WTC11 (cell line): ENCODE data around the gene DNAH5. TPM values are rescaled to one million over a fixed set of nuclear protein-coding genes. Genes with fewer than 3 reads are reported as not detected.

Experiments used
- ATAC-seq: fragments of 200-7000 bp; cut with Tn5 transposase; 2 replicates; pipeline ENCODE4 v1.10.0; 2021; ENCODE audit warnings: mild to moderate bottlenecking, moderate library complexity
- CTCF ChIA-PET: fragments of 300-600 bp; sonication (Branson Sonifier 250); formaldehyde crosslinking; loops from one replicate; lab custom pipeline; 2021; ENCODE audit warnings: antibody characterized with exemption; lab: Charles Lee
- POLR2A ChIA-PET: fragments of 350-600 bp; sonication (Branson Sonifier 250); formaldehyde crosslinking; loops from one replicate; lab custom pipeline; 2021; ENCODE audit warnings: antibody characterized with exemption; lab: Charles Lee
- DNase-seq: peaks from one replicate; pipeline ENCODE4 v3.0.0; 2021; ENCODE audit warnings: low spot score
- H3K27ac Mint-ChIP-seq: 2 replicates; pipeline ENCODE4 v1.8.0; 2021; ENCODE audit warnings: mixed read lengths
- H3K27me3 Mint-ChIP-seq: 2 replicates; pipeline ENCODE4 v1.8.0; 2021; ENCODE audit warnings: low read depth, mild to moderate bottlenecking, moderate library complexity, mixed read lengths
- H3K36me3 Mint-ChIP-seq: 2 replicates; pipeline ENCODE4 v1.8.0; 2021; ENCODE audit warnings: mixed read lengths
- H3K4me1 Mint-ChIP-seq: 2 replicates; pipeline ENCODE4 v1.8.0; 2022; ENCODE audit warnings: mixed read lengths
- H3K4me3 Mint-ChIP-seq: 2 replicates; pipeline ENCODE4 v1.8.0; 2021; ENCODE audit warnings: mild to moderate bottlenecking, moderate library complexity, mixed read lengths
- H3K9me3 Mint-ChIP-seq: 2 replicates; pipeline ENCODE4 v1.8.0; 2021; ENCODE audit warnings: mixed read lengths
- AFF4 ChIP-seq: sonication (generic); formaldehyde crosslinking; IDR thresholded peaks from 2 replicates; pipeline ENCODE4 v1.8.1; 2023; ENCODE audit warnings: mild to moderate bottlenecking, missing genetic modification reagents, borderline replicate concordance
- ATF1 ChIP-seq: sonication (generic); formaldehyde crosslinking; IDR thresholded peaks from 2 replicates; pipeline ENCODE4 v1.8.1; 2023; ENCODE audit warnings: mild to moderate bottlenecking, moderate library complexity, missing genetic modification reagents
- CREM ChIP-seq: sonication (generic); formaldehyde crosslinking; IDR thresholded peaks from 2 replicates; pipeline ENCODE4 v1.8.1; 2022; ENCODE audit warnings: mild to moderate bottlenecking, missing genetic modification reagents, moderate library complexity
- E2F4 ChIP-seq: sonication (generic); formaldehyde crosslinking; IDR thresholded peaks from 2 replicates; pipeline ENCODE4 v1.8.1; 2022; ENCODE audit warnings: low read depth, mild to moderate bottlenecking, moderate library complexity, missing genetic modification reagents, borderline replicate concordance
- ESRRA ChIP-seq: sonication (generic); formaldehyde crosslinking; IDR thresholded peaks from 2 replicates; pipeline ENCODE4 v1.8.1; 2022; ENCODE audit warnings: mild to moderate bottlenecking, missing genetic modification reagents, borderline replicate concordance
- FOXJ3 ChIP-seq: sonication (generic); formaldehyde crosslinking; IDR thresholded peaks from 2 replicates; pipeline ENCODE4 v1.9.0; 2021; ENCODE audit warnings: missing genetic modification reagents, mild to moderate bottlenecking, borderline replicate concordance
- IRF2 ChIP-seq: sonication (generic); formaldehyde crosslinking; IDR thresholded peaks from 2 replicates; pipeline ENCODE4 v1.8.0; 2022; ENCODE audit warnings: low read depth, missing genetic modification reagents, borderline replicate concordance
- MLX ChIP-seq: sonication (generic); formaldehyde crosslinking; IDR thresholded peaks from 2 replicates; pipeline ENCODE4 v1.8.1; 2023; ENCODE audit warnings: mild to moderate bottlenecking, missing genetic modification reagents, moderate library complexity
- MYBL2 ChIP-seq: sonication (generic); formaldehyde crosslinking; IDR thresholded peaks from 2 replicates; pipeline ENCODE4 v1.8.1; 2023; ENCODE audit warnings: mild to moderate bottlenecking, moderate library complexity, missing genetic modification reagents
- NR2C2 ChIP-seq: sonication (generic); formaldehyde crosslinking; IDR thresholded peaks from 2 replicates; pipeline ENCODE4 v1.8.0; 2022; ENCODE audit warnings: mild to moderate bottlenecking, missing genetic modification reagents
- OVOL2 ChIP-seq: fragments of 250-450 bp; sonication (Bioruptor Pico); IDR thresholded peaks from 2 replicates; pipeline ENCODE4 v1.9.0; 2021; ENCODE audit warnings: mild to moderate bottlenecking, borderline replicate concordance
- RORB ChIP-seq: fragments of 250-450 bp; sonication (Bioruptor Pico); IDR thresholded peaks from 2 replicates; pipeline ENCODE4 v1.9.0; 2021; ENCODE audit warnings: mild to moderate bottlenecking
- USF1 ChIP-seq: sonication (generic); formaldehyde crosslinking; IDR thresholded peaks from 2 replicates; pipeline ENCODE4 v1.8.0; 2022; ENCODE audit warnings: mild to moderate bottlenecking, missing genetic modification reagents
- ZMAT4 ChIP-seq: fragments of 250-450 bp; sonication (Bioruptor Pico); IDR thresholded peaks from 2 replicates; pipeline ENCODE4 v1.9.0; 2021; ENCODE audit warnings: mild to moderate bottlenecking
- ZNF138 ChIP-seq: sonication (generic); formaldehyde crosslinking; conservative IDR thresholded peaks from 2 replicates; pipeline ENCODE4 v1.8.1; 2022; ENCODE audit warnings: mild to moderate bottlenecking, moderate library complexity, missing genetic modification reagents
- ZNF232 ChIP-seq: sonication (generic); formaldehyde crosslinking; IDR thresholded peaks from 2 replicates; pipeline ENCODE4 v1.8.0; 2022; ENCODE audit warnings: mild to moderate bottlenecking, missing genetic modification reagents
- total RNA-seq: library from RNA; stranded (reverse); gene quantifications from 3 replicates; pipeline ENCODE4 v1.2.3, GENCODE V29; 2021
- TF ChIP-seq, protein P1 (sequence below): sonication (generic); formaldehyde crosslinking; IDR thresholded peaks from 2 replicates; pipeline ENCODE4 v1.8.1; 2023; ENCODE audit warnings: mild to moderate bottlenecking, missing genetic modification reagents, moderate library complexity
- TF ChIP-seq, protein P2 (sequence below): sonication (generic); formaldehyde crosslinking; IDR thresholded peaks from 2 replicates; pipeline ENCODE4 v1.8.0; 2023; ENCODE audit warnings: missing genetic modification reagents, mild to moderate bottlenecking, borderline replicate concordance
- TF ChIP-seq, protein P3 (sequence below): fragments of 250-450 bp; sonication (Bioruptor Pico); IDR thresholded peaks from 2 replicates; pipeline ENCODE4 v1.9.0; 2021; ENCODE audit warnings: mild to moderate bottlenecking, borderline replicate concordance

Gene DNAH5
- total RNA-seq, 1 experiment from 2014 or later: 0.35 TPM

GRCh38 chr5:13955896-13956295, 11.4 kb upstream of the DNAH5 start:
- ATAC-seq: no peak
- no peaks in the 10 kb centered on the region for H3K36me3 Mint-ChIP-seq
- DNase-seq: no peak
- no peak for TF ChIP-seq ZNF138 (CRISPR knock-in tag)
- TF ChIP-seq IRF2 (CRISPR knock-in tag): no peak
- TF ChIP-seq, protein P1, sequence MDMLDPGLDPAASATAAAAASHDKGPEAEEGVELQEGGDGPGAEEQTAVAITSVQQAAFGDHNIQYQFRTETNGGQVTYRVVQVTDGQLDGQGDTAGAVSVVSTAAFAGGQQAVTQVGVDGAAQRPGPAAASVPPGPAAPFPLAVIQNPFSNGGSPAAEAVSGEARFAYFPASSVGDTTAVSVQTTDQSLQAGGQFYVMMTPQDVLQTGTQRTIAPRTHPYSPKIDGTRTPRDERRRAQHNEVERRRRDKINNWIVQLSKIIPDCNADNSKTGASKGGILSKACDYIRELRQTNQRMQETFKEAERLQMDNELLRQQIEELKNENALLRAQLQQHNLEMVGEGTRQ (CRISPR knock-in tag): no peak
- no peak for TF ChIP-seq ESRRA (CRISPR knock-in tag)
- TF ChIP-seq MLX (CRISPR knock-in tag): no peak
- no peak for TF ChIP-seq E2F4 (CRISPR knock-in tag)
- TF ChIP-seq, protein P2, sequence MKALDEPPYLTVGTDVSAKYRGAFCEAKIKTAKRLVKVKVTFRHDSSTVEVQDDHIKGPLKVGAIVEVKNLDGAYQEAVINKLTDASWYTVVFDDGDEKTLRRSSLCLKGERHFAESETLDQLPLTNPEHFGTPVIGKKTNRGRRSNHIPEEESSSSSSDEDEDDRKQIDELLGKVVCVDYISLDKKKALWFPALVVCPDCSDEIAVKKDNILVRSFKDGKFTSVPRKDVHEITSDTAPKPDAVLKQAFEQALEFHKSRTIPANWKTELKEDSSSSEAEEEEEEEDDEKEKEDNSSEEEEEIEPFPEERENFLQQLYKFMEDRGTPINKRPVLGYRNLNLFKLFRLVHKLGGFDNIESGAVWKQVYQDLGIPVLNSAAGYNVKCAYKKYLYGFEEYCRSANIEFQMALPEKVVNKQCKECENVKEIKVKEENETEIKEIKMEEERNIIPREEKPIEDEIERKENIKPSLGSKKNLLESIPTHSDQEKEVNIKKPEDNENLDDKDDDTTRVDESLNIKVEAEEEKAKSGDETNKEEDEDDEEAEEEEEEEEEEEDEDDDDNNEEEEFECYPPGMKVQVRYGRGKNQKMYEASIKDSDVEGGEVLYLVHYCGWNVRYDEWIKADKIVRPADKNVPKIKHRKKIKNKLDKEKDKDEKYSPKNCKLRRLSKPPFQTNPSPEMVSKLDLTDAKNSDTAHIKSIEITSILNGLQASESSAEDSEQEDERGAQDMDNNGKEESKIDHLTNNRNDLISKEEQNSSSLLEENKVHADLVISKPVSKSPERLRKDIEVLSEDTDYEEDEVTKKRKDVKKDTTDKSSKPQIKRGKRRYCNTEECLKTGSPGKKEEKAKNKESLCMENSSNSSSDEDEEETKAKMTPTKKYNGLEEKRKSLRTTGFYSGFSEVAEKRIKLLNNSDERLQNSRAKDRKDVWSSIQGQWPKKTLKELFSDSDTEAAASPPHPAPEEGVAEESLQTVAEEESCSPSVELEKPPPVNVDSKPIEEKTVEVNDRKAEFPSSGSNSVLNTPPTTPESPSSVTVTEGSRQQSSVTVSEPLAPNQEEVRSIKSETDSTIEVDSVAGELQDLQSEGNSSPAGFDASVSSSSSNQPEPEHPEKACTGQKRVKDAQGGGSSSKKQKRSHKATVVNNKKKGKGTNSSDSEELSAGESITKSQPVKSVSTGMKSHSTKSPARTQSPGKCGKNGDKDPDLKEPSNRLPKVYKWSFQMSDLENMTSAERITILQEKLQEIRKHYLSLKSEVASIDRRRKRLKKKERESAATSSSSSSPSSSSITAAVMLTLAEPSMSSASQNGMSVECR (CRISPR knock-in tag): no peak
- no peak for TF ChIP-seq FOXJ3 (CRISPR knock-in tag)
- TF ChIP-seq NR2C2 (CRISPR knock-in tag): no peak
- no peak for TF ChIP-seq MYBL2 (CRISPR knock-in tag)
- no peak for TF ChIP-seq ZMAT4 (CRISPR knock-in tag)
- no peak for TF ChIP-seq CREM (CRISPR knock-in tag)
- no peak for TF ChIP-seq AFF4 (CRISPR knock-in tag)
- TF ChIP-seq ATF1 (CRISPR knock-in tag): no peak
- no peak for TF ChIP-seq ZNF232 (CRISPR knock-in tag)
- no peak for TF ChIP-seq RORB (CRISPR knock-in tag)
- TF ChIP-seq, protein P3, sequence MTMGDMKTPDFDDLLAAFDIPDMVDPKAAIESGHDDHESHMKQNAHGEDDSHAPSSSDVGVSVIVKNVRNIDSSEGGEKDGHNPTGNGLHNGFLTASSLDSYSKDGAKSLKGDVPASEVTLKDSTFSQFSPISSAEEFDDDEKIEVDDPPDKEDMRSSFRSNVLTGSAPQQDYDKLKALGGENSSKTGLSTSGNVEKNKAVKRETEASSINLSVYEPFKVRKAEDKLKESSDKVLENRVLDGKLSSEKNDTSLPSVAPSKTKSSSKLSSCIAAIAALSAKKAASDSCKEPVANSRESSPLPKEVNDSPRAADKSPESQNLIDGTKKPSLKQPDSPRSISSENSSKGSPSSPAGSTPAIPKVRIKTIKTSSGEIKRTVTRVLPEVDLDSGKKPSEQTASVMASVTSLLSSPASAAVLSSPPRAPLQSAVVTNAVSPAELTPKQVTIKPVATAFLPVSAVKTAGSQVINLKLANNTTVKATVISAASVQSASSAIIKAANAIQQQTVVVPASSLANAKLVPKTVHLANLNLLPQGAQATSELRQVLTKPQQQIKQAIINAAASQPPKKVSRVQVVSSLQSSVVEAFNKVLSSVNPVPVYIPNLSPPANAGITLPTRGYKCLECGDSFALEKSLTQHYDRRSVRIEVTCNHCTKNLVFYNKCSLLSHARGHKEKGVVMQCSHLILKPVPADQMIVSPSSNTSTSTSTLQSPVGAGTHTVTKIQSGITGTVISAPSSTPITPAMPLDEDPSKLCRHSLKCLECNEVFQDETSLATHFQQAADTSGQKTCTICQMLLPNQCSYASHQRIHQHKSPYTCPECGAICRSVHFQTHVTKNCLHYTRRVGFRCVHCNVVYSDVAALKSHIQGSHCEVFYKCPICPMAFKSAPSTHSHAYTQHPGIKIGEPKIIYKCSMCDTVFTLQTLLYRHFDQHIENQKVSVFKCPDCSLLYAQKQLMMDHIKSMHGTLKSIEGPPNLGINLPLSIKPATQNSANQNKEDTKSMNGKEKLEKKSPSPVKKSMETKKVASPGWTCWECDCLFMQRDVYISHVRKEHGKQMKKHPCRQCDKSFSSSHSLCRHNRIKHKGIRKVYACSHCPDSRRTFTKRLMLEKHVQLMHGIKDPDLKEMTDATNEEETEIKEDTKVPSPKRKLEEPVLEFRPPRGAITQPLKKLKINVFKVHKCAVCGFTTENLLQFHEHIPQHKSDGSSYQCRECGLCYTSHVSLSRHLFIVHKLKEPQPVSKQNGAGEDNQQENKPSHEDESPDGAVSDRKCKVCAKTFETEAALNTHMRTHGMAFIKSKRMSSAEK (CRISPR knock-in tag): no peak
- no peak for TF ChIP-seq USF1
- no peak for TF ChIP-seq OVOL2 (CRISPR knock-in tag)
- H3K27me3 Mint-ChIP-seq: no peaks in the 10 kb centered on the region; the same call in none of the 2 replicates
- H3K4me1 Mint-ChIP-seq: peaks cover 2% of the 10 kb centered on the region
- ChIA-PET POLR2A (no interaction called here), CTCF (no interaction called here)
- no peak overlapping the region for H3K27ac Mint-ChIP-seq
- no peaks in the 10 kb centered on the region for H3K9me3 Mint-ChIP-seq
- no peak overlapping the region for H3K4me3 Mint-ChIP-seq
